SK-N-SH (cell line): ENCODE results near the gene UMODL1.

Experiments used
- CTCF ChIP-seq: fragments of 200-600 bp; sonication (generic); IDR thresholded peaks from 2 replicates; pipeline ENCODE4 v1.6.1; 2017; ENCODE audit warnings: antibody characterized with exemption, mild to moderate bottlenecking, moderate library complexity
- EP300 ChIP-seq, 2 experiments: IDR thresholded peaks; 2 replicates each; pipeline versions ENCODE4 v1.4.0 to v1.6.1; 2012; ENCODE audit warnings: borderline replicate concordance in 1 of 2, low read depth in 1 of 2, low read length in 1 of 2
- FOXJ3 ChIP-seq: sonication (generic); formaldehyde crosslinking; IDR thresholded peaks from 2 replicates; pipeline ENCODE4 v1.5.1; 2020; ENCODE audit warnings: mild to moderate bottlenecking, missing genetic modification reagents
- POLR2AphosphoS5 ChIP-seq: IDR thresholded peaks from 2 replicates; pipeline ENCODE4 v1.6.1; 2012; ENCODE audit warnings: low read depth, low read length
- RCOR1 ChIP-seq: fragments of 150-350 bp; IDR thresholded peaks from 2 replicates; pipeline ENCODE4 v1.6.1; 2017; ENCODE audit warnings: antibody characterized with exemption, low read length
- USF1 ChIP-seq: IDR thresholded peaks from 2 replicates; pipeline ENCODE4 v1.4.0; 2012; ENCODE audit warnings: low read depth, borderline replicate concordance

- no peak for TF ChIP-seq CTCF
- TF ChIP-seq USF1 = no peak
- TF ChIP-seq RCOR1 = no peak
- no peak for TF ChIP-seq POLR2AphosphoS5
- TF ChIP-seq EP300 (IDR thresholded peaks at IDR 0.05; ENCODE audit: borderline replicate concordance in 1 of 2, low read depth in 1 of 2, low read length in 1 of 2) = no peak
- no peak for TF ChIP-seq FOXJ3 (CRISPR knock-in tag)
Measured at GRCh38 chr21:42148584-42148983, 77.5 kb downstream of the UMODL1 start.
